Measurements from ENCODE around the gene FAM177A1. TPM values are rescaled to one million over a fixed set of nuclear protein-coding genes. Genes with fewer than 3 reads are reported as not detected.
A peak's percentile ranks its signal among the peaks of the same experiment; 100 is the strongest.

FAM177A1 gene
- total and polyA plus RNA-seq, 2 of the 13 experiments (the other 11 are each of a cell fraction or from before 2014, with no cell fraction given), result 72.9 to 119 TPM

DNA sequence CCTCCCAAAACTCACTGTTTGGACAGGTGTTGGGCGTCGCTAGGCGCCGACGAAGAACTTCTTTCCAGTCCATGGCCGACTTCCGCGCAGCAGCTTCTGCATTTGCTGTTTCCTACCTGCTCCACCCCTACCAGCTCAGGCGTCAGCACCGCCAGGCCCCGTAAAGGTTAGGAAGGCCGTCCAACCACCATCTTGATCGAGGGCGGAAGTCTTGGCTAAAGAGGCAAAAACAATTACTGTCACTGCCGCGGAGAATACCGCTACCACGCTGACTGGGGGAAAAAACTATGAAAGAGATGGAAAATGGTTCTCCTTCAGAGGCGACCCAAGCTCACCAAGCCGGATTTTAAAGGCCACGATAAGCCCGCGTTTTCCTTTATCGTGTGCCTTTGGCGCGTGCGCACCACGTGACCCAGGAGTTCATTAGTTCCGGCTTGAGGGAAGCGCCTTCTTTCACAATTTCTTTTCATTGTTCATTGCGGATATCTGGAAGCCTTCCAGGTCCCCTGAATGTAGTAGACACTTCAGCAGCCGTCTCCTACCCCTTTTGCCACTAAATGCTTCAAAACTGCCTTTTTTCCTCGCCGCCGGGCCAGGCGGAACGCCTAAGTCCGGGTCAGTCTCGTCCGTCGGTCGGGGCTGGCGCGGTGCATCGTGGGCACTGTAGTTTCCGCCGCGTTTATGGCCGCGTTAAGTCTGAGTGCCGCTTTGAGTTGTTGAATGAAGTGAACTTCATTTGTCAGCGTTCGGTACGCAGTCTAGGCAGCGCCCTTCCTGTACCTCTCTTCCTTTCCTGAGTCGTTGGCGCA is 76.0 kb downstream of the FAM177A1 start, which contains the start of the genes PPP2R3C and PRORP (continued):
- TF ChIP-seq, protein P1, sequence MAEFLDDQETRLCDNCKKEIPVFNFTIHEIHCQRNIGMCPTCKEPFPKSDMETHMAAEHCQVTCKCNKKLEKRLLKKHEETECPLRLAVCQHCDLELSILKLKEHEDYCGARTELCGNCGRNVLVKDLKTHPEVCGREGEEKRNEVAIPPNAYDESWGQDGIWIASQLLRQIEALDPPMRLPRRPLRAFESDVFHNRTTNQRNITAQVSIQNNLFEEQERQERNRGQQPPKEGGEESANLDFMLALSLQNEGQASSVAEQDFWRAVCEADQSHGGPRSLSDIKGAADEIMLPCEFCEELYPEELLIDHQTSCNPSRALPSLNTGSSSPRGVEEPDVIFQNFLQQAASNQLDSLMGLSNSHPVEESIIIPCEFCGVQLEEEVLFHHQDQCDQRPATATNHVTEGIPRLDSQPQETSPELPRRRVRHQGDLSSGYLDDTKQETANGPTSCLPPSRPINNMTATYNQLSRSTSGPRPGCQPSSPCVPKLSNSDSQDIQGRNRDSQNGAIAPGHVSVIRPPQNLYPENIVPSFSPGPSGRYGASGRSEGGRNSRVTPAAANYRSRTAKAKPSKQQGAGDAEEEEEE (CRISPR knock-in tag; IDR thresholded peaks at IDR 0.05; ENCODE audit: borderline replicate concordance), result peak; percentile 97
- TF ChIP-seq HHEX (CRISPR knock-in tag; IDR thresholded peaks at IDR 0.05) (no peak), ZNF234 (CRISPR knock-in tag; conservative IDR thresholded peaks at IDR 0.05) (peak; percentile 97; the same call in 1 of the 2 replicates), HNF4A (CRISPR knock-in tag; IDR thresholded peaks at IDR 0.05) (peak; percentile 52), BHLHE40 (IDR thresholded peaks at IDR 0.05; ENCODE audit: low read length) (peak; percentile 90), SAFB2 (CRISPR knock-in tag; IDR thresholded peaks at IDR 0.05; ENCODE audit: borderline replicate concordance, low read depth) (peak; percentile 92), ZNF772 (CRISPR knock-in tag; IDR thresholded peaks at IDR 0.05) (no peak; the same call in none of the 2 replicates), HBP1 (CRISPR knock-in tag; IDR thresholded peaks at IDR 0.05; ENCODE audit: low read depth) (peak; percentile 98), ZBTB46 (CRISPR knock-in tag; IDR thresholded peaks at IDR 0.05; ENCODE audit: borderline replicate concordance) (peak; percentile 98), NFRKB (IDR thresholded peaks at IDR 0.05) (peak; percentile 83), ZNF83 (CRISPR knock-in tag; IDR thresholded peaks at IDR 0.05; ENCODE audit: borderline replicate concordance) (peak; percentile 95), ZNF460 (CRISPR knock-in tag; IDR thresholded peaks at IDR 0.05; ENCODE audit: borderline replicate concordance) (peak; percentile 60; the same call in 1 of the 2 replicates), E2F1 (CRISPR knock-in tag; IDR thresholded peaks at IDR 0.05) (peak; percentile 99), TMF1 (CRISPR knock-in tag; IDR thresholded peaks at IDR 0.05; ENCODE audit: low read depth) (peak; percentile 4), KMT2A (CRISPR knock-in tag; IDR thresholded peaks at IDR 0.05) (peak; percentile 90), TOPORS (CRISPR knock-in tag; IDR thresholded peaks at IDR 0.05) (no peak; the same call in 1 of the 2 replicates), ZBTB8A (CRISPR knock-in tag; IDR thresholded peaks at IDR 0.05; ENCODE audit: borderline replicate concordance, low read depth) (peak; percentile 96), ZNF572 (CRISPR knock-in tag; IDR thresholded peaks at IDR 0.05) (peak; percentile 99), CCAR2 (optimal IDR thresholded peaks at IDR 0.05; ENCODE audit: low read depth, low read length) (no peak), IRF2 (CRISPR knock-in tag; IDR thresholded peaks at IDR 0.05) (peak; percentile 96), HMGA1 (CRISPR knock-in tag; conservative IDR thresholded peaks at IDR 0.05) (no peak; the same call in 1 of the 2 replicates), ATM (IDR thresholded peaks at IDR 0.05; ENCODE audit: borderline replicate concordance) (no peak), ZSCAN30 (CRISPR knock-in tag; IDR thresholded peaks at IDR 0.05) (peak; percentile 97), ZNF607 (CRISPR knock-in tag; IDR thresholded peaks at IDR 0.05; ENCODE audit: borderline replicate concordance) (peak; percentile 99)
